Testis (tissue), 2 donors: ENCODE data around the gene UCN.

Experiments
- CTCF ChIP-seq, 3 experiments: fragments of 450-650 bp in 2 of 3; fragments of 200-600 bp in 1 of 3; sonication (generic) in 1 of 3; IDR thresholded peaks; one replicate each; pipeline ENCODE4 v1.5.1; 2016 to 2019; ENCODE audit warnings: antibody characterized with exemption in 3 of 3, mild to moderate bottlenecking in 2 of 3, moderate library complexity in 1 of 3
- POLR2A ChIP-seq: fragments of 450-650 bp; IDR thresholded peaks from one replicate; pipeline ENCODE4 v1.6.1; 2017; ENCODE audit warnings: antibody characterized with exemption, mild to moderate bottlenecking, moderate library complexity

GRCh38 chr2:27336173-27336572 is 27.9 kb upstream of the UCN start:
- TF ChIP-seq CTCF (IDR thresholded peaks at IDR 0.05) (no peak), POLR2A (no peak)
